Neuronal stem cell (in vitro differentiated cells): Measurements from ENCODE around the gene LTBP3.

ENCODE experiments used
- DNase-seq: peaks from one replicate; pipeline ENCODE4 v3.0.0-alpha.2; 2013; ENCODE audit warnings: low spot score
- H2AFZ ChIP-seq: one replicate; pipeline ENCODE4 v1.6.1; 2013; ENCODE audit warnings: mild to moderate bottlenecking, low read length, inconsistent platforms
- H2AK5ac ChIP-seq: 2 replicates; pipeline ENCODE4 v1.6.1; 2013; ENCODE audit warnings: low read depth, mild to moderate bottlenecking, inconsistent platforms, low read length, moderate library complexity, mixed read lengths
- H2BK120ac ChIP-seq: 2 replicates; pipeline ENCODE4 v1.6.1; 2013; ENCODE audit warnings: low read depth, mild to moderate bottlenecking, inconsistent platforms, low read length, moderate library complexity, mixed read lengths
- H2BK12ac ChIP-seq: one replicate; pipeline ENCODE4 v1.6.1; 2013; ENCODE audit warnings: low read length, inconsistent platforms
- H2BK15ac ChIP-seq: 2 replicates; pipeline ENCODE4 v1.6.1; 2013; ENCODE audit warnings: mild to moderate bottlenecking, low read length, inconsistent platforms, mixed read lengths
- H2BK5ac ChIP-seq: one replicate; pipeline ENCODE4 v1.6.1; 2013; ENCODE audit warnings: inconsistent platforms, mild to moderate bottlenecking, low read length, moderate library complexity
- H3K14ac ChIP-seq: one replicate; pipeline ENCODE4 v1.6.1; 2013; ENCODE audit warnings: low read length, inconsistent platforms
- H3K18ac ChIP-seq: 2 replicates; pipeline ENCODE4 v1.6.1; 2013; ENCODE audit warnings: low read length, inconsistent platforms
- H3K23ac ChIP-seq: 2 replicates; pipeline ENCODE4 v1.6.1; 2013; ENCODE audit warnings: low read depth, mild to moderate bottlenecking, mixed read lengths, low read length, inconsistent platforms; ENCODE audit not compliant: poor library complexity
- H3K27ac ChIP-seq: replicated peaks from 3 replicates; pipeline ENCODE4 v1.5.1; 2013; ENCODE audit warnings: low read length, inconsistent platforms
- H3K27me3 ChIP-seq, 3 experiments: 2 replicates each; pipeline ENCODE4 v1.6.1; 2013; ENCODE audit warnings: low read length in 3 of 3, mild to moderate bottlenecking in 2 of 3, inconsistent platforms in 1 of 3, low read depth in 1 of 3, mixed read lengths in 1 of 3, moderate library complexity in 1 of 3; ENCODE audit not compliant: control insufficient read depth in 3 of 3, insufficient read depth in 3 of 3
- H3K36me3 ChIP-seq, 2 donors: replicated peaks in 1 of 2; 2 replicates each; pipeline ENCODE4 v1.6.1; 2013; ENCODE audit warnings: low read length in 2 of 2; ENCODE audit not compliant: control insufficient read depth in 2 of 2, insufficient read depth in 2 of 2
- H3K4ac ChIP-seq: 2 replicates; pipeline ENCODE4 v1.6.1; 2013; ENCODE audit warnings: inconsistent platforms, mild to moderate bottlenecking, low read length, moderate library complexity
- H3K4me1 ChIP-seq, 2 donors: 1 replicate in 1 of 2; 2 replicates in 1 of 2; pipeline ENCODE4 v1.6.1; 2013; ENCODE audit warnings: low read length in 2 of 2, low read depth in 1 of 2; ENCODE audit not compliant: control insufficient read depth in 2 of 2, insufficient read depth in 1 of 2
- H3K4me2 ChIP-seq: one replicate; pipeline ENCODE4 v1.6.1; 2013; ENCODE audit warnings: mild to moderate bottlenecking, low read length, inconsistent platforms; ENCODE audit not compliant: insufficient read depth, poor library complexity, severe bottlenecking
- H3K4me3 ChIP-seq, 2 donors: 2 replicates each; pipeline ENCODE4 v1.5.1; 2013; ENCODE audit warnings: low read length in 2 of 2, mild to moderate bottlenecking in 2 of 2, inconsistent platforms in 1 of 2, moderate library complexity in 1 of 2
- H3K79me1 ChIP-seq: one replicate; pipeline ENCODE4 v1.6.1; 2013; ENCODE audit warnings: low read depth, mild to moderate bottlenecking, inconsistent platforms, low read length, moderate library complexity
- H3K9ac ChIP-seq: one replicate; pipeline ENCODE4 v1.6.1; 2013; ENCODE audit warnings: mild to moderate bottlenecking, low read depth, low read length, inconsistent platforms; ENCODE audit not compliant: poor library complexity
- H3K9me3 ChIP-seq, 2 donors: replicated peaks in 1 of 2; 2 replicates each; pipeline versions ENCODE3 to v1.6.1; 2013; ENCODE audit warnings: low read length in 2 of 2, mild to moderate bottlenecking in 2 of 2, inconsistent platforms in 1 of 2, low read depth in 1 of 2, mixed read lengths in 1 of 2, moderate library complexity in 1 of 2; ENCODE audit not compliant: control insufficient read depth in 2 of 2, insufficient read depth in 1 of 2
- H4K8ac ChIP-seq: one replicate; pipeline ENCODE4 v1.6.1; 2013; ENCODE audit warnings: low read depth, mild to moderate bottlenecking, inconsistent platforms, low read length, moderate library complexity
- H4K91ac ChIP-seq: one replicate; pipeline ENCODE4 v1.6.1; 2013; ENCODE audit warnings: low read length, low read depth, mild to moderate bottlenecking, inconsistent platforms; ENCODE audit not compliant: poor library complexity
- WGBS, 2 donors: extraction: QIAGEN DNeasy Blood & Tissue Kit; methylation state at CpG; one replicate each; pipeline ENCODE4 v1.1.7; 2013; ENCODE audit warnings: missing lambda C conversion rate in 2 of 2, mixed read lengths in 1 of 2; ENCODE audit not compliant: insufficient read length in 2 of 2, insufficient replicate concordance in 1 of 2; ENCODE audit errors: extremely low coverage in 2 of 2; 5-methylcytosine and 5-hydroxymethylcytosine counted together

The LTBP3 gene

DNA sequence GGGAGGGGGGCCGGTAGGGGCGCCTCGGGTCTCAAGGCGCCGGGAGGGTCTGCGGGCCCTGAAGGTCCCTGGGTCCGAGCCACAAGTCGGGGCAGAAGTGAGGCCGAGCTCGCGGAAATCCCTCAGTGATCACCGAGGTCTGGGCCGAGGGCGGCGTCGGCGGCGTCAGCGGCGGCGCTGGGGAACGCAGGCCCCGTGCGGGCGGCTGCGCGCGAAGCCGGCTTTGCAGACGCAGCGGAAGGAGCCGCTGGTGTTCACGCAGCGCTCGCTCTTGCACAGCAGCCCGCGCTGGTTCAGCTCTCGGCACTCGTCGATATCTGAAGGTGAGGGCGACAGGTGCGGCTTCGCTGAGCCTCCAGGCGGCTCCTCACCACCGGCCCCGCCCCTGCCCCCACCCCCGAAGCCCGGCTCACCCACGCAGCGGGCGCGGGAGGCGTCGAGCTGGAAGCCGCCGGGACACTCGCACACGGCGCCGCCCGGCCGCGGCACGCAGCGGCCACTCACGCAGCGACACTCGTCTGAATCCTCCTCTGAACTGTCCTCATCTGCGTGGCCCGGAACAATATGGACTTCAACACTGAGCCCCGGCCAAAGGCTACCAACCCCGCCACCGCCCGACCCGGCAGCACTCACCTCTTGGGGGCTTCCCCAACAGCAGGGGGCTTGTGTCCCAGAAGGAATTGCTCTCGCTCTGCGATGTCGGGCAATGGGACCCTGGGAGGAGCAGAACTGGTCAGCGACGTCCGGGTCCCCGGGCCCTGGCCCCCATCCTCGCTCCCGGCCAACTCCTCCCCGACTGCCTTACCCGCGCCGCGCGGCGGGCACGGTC is 19.0 kb downstream of the LTBP3 start:
- peak overlapping the region; percentile 89 for H3K18ac ChIP-seq

GRCh38 chr11:65538232-65538914 is 19.8 kb downstream of the LTBP3 start:
- H2AFZ ChIP-seq: no peak overlapping the region
- no peak overlapping the region for H4K91ac ChIP-seq
- WGBS, 2 donors: no CpG with 5 or more reads among the region's 43 CpGs
- peaks cover 24 to 54% of the 10 kb centered on the region in 2 donors for H3K36me3 ChIP-seq
- H2BK5ac ChIP-seq: peak overlapping the region; percentile 60
- no peak overlapping the region for H3K4ac ChIP-seq
- H2AK5ac ChIP-seq: peak overlapping the region; percentile 28
- H3K79me1 ChIP-seq: peaks cover 3% of the 10 kb centered on the region
- no peak overlapping the region for H4K8ac ChIP-seq
- no peak overlapping the region for H3K4me2 ChIP-seq
- peaks cover 0 to 38% (median 13%) of the 10 kb centered on the region in 3 experiments for H3K27me3 ChIP-seq
- no peak overlapping the region for H3K4me3 ChIP-seq
- DNase-seq: no peak
- H3K27ac ChIP-seq: no peak overlapping the region
- peak overlapping the region; percentile 89 for H3K23ac ChIP-seq
- no peak overlapping the region for H3K18ac ChIP-seq
- H3K9me3 ChIP-seq: no peaks in the 10 kb centered on the region
- H3K14ac ChIP-seq: no peak overlapping the region
- H2BK15ac ChIP-seq: no peak overlapping the region
- no peak overlapping the region for H2BK12ac ChIP-seq
- no peak overlapping the region for H3K9ac ChIP-seq
- no peak overlapping the region for H2BK120ac ChIP-seq
- peaks cover 0 to 10% of the 10 kb centered on the region in 2 donors for H3K4me1 ChIP-seq

More for the DNA sequence above, 19.0 kb downstream of the LTBP3 start:
- H3K4me3 ChIP-seq: peak overlapping the region in 1 of 2 donors; percentile 70
- H3K9me3 ChIP-seq: no peaks in the 10 kb centered on the region
- H3K79me1 ChIP-seq: peaks cover 5% of the 10 kb centered on the region
- no peak overlapping the region for H4K91ac ChIP-seq
- H2BK120ac ChIP-seq: peak overlapping the region; percentile 18
- H2AK5ac ChIP-seq: peak overlapping the region; percentile 88
- H2AFZ ChIP-seq: no peak overlapping the region
- H2BK5ac ChIP-seq: peak overlapping the region; percentile 60
- no peak for DNase-seq
- H3K27me3 ChIP-seq: peaks cover 0 to 38% (median 13%) of the 10 kb centered on the region in 3 experiments
- no peak overlapping the region for H3K4ac ChIP-seq
- H4K8ac ChIP-seq: no peak overlapping the region
- H3K36me3 ChIP-seq: peaks cover 24 to 52% of the 10 kb centered on the region in 2 donors
- peak overlapping the region; percentile 95 for H3K4me2 ChIP-seq
- peak overlapping the region; percentile 71 for H3K14ac ChIP-seq
- H2BK15ac ChIP-seq: peak overlapping the region; percentile 92
- H3K4me1 ChIP-seq: peaks cover 0 to 10% of the 10 kb centered on the region in 2 donors
- peak overlapping the region; percentile 73 for H3K23ac ChIP-seq
- no CpG with 5 or more reads among the region's 92 CpGs for WGBS, 2 donors
- H3K27ac ChIP-seq: no peak overlapping the region
- peak overlapping the region; percentile 83 for H3K9ac ChIP-seq
- peak overlapping the region; percentile 58 for H2BK12ac ChIP-seq

DNA sequence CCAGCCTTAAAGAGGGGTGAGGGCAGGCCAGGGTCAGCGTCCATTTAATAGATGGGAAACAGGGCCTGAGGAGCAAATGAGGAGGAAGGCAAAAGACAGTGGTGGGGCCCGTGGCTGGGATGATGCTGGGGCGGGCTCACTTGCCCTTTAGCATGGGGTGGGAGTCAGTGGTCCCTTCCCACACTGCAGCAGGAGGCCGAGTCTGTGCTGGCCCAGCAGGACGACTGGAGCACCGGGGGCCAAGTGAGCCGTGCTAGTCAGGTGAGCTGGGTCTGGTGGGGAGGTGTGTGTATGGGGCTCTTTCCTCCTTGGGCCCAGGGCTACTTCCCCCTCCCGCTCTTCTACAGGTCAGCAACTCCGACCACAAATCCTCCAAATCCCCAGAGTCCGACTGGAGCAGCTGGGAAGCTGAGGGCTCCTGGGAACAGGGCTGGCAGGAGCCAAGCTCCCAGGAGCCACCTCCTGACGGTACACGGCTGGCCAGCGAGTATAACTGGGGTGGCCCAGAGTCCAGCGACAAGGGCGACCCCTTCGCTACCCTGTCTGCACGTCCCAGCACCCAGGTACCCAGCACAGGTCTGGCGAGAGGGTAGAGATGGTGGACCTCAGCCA is 20.4 kb downstream of the LTBP3 start:
- no peak overlapping the region for H4K8ac ChIP-seq
- WGBS, 2 donors: no CpG with 5 or more reads among the region's 18 CpGs
- H3K79me1 ChIP-seq: peaks cover 3% of the 10 kb centered on the region
- H2AK5ac ChIP-seq: peak overlapping the region; percentile 28
- H3K14ac ChIP-seq: no peak overlapping the region
- no peak overlapping the region for H3K18ac ChIP-seq
- peaks cover 0 to 10% of the 10 kb centered on the region in 2 donors for H3K4me1 ChIP-seq
- H2AFZ ChIP-seq: no peak overlapping the region
- no peak overlapping the region for H3K9ac ChIP-seq
- no peak overlapping the region for H2BK15ac ChIP-seq
- H3K4me3 ChIP-seq: no peak overlapping the region
- no peak overlapping the region for H3K27ac ChIP-seq
- no peak overlapping the region for H2BK120ac ChIP-seq
- H4K91ac ChIP-seq: no peak overlapping the region
- no peak overlapping the region for H2BK5ac ChIP-seq
- H3K4ac ChIP-seq: no peak overlapping the region
- peak overlapping the region; percentile 89 for H3K23ac ChIP-seq
- H2BK12ac ChIP-seq: no peak overlapping the region
- no peak overlapping the region for H3K4me2 ChIP-seq
- peaks cover 26 to 57% of the 10 kb centered on the region in 2 donors for H3K36me3 ChIP-seq
- no peak for DNase-seq
- H3K9me3 ChIP-seq: no peaks in the 10 kb centered on the region
- peaks cover 0 to 38% (median 13%) of the 10 kb centered on the region in 3 experiments for H3K27me3 ChIP-seq

- Histone ChIP-seq H4K8ac (no peak overlapping the region), H3K9ac (no peak overlapping the region), H3K36me3 (peaks cover 30 to 59% of the 10 kb centered on the region in 2 donors), H3K27me3 (peaks cover 0 to 38% (median 13%) of the 10 kb centered on the region in 3 experiments), H2AFZ (no peak overlapping the region), H3K9me3 (no peaks in the 10 kb centered on the region), H2BK12ac (no peak overlapping the region), H2BK15ac (no peak overlapping the region), H3K4ac (no peak overlapping the region), H3K79me1 (peaks cover 3% of the 10 kb centered on the region), H2BK5ac (no peak overlapping the region), H3K4me1 (peaks cover 0 to 10% of the 10 kb centered on the region in 2 donors), H2BK120ac (no peak overlapping the region), H3K23ac (peak overlapping the region; percentile 65), H3K4me3 (no peak overlapping the region), H3K14ac (no peak overlapping the region), H3K18ac (no peak overlapping the region), H3K27ac (no peak overlapping the region), H4K91ac (no peak overlapping the region), H2AK5ac (no peak overlapping the region), H3K4me2 (no peak overlapping the region)
- no peak for DNase-seq
- no CpG with 5 or more reads among the region's 2 CpGs for WGBS, 2 donors
Measured at GRCh38 chr11:65537296-65537597, 20.9 kb downstream of the LTBP3 start.
